A549 (cell line): Measurements from ENCODE around the gene NAA40.

Source experiments
- CBX8 ChIP-seq: fragments of 200-600 bp; sonication (generic); IDR thresholded peaks from 2 replicates; pipeline ENCODE4 v1.6.1; 2016
- CEBPB ChIP-seq, 2 experiments: fragments of >200 bp in 1 of 2; sonication (Bioruptor Twin) in 1 of 2; formaldehyde crosslinking in 1 of 2; IDR thresholded peaks; 2 replicates each; pipeline ENCODE4 v1.6.1; 2012 to 2016
- EP300 ChIP-seq, 2 experiments: fragments of >200 bp; sonication (Bioruptor Twin); formaldehyde crosslinking; IDR thresholded peaks; 2 replicates in 1 of 2; 3 replicates in 1 of 2; pipeline ENCODE4 v1.6.1; 2016 to 2017
- ESRRA ChIP-seq: fragments of 150-350 bp; IDR thresholded peaks from 2 replicates; pipeline ENCODE4 v1.6.1; 2014; ENCODE audit warnings: mild to moderate bottlenecking, low read length, borderline replicate concordance
- HEYL ChIP-seq: fragments of 250-450 bp; sonication (Bioruptor Pico); IDR thresholded peaks from 2 replicates; pipeline ENCODE4 v1.8.0; 2021; ENCODE audit warnings: mild to moderate bottlenecking, moderate library complexity
- NR3C1 ChIP-seq: fragments of >200 bp; sonication (Bioruptor Twin); formaldehyde crosslinking; IDR thresholded peaks from 3 replicates; pipeline ENCODE4 v1.6.1; 2017
- POLR2A ChIP-seq: IDR thresholded peaks from 2 replicates; pipeline ENCODE4 v1.6.1; 2012; ENCODE audit warnings: mild to moderate bottlenecking, low read length
- ZFP36 ChIP-seq: fragments of 450-650 bp; IDR thresholded peaks from 2 replicates; pipeline ENCODE4 v1.6.1; 2014; ENCODE audit warnings: borderline replicate concordance; ENCODE audit not compliant: partially characterized antibody
- TF ChIP-seq, protein P1 (sequence below): fragments of >200 bp; sonication (Bioruptor Twin); formaldehyde crosslinking; IDR thresholded peaks from 3 replicates; pipeline ENCODE4 v1.5.1; 2016
- TF ChIP-seq, protein P2 (sequence below): IDR thresholded peaks from 2 replicates; pipeline ENCODE4 v1.6.1; 2012

DNA sequence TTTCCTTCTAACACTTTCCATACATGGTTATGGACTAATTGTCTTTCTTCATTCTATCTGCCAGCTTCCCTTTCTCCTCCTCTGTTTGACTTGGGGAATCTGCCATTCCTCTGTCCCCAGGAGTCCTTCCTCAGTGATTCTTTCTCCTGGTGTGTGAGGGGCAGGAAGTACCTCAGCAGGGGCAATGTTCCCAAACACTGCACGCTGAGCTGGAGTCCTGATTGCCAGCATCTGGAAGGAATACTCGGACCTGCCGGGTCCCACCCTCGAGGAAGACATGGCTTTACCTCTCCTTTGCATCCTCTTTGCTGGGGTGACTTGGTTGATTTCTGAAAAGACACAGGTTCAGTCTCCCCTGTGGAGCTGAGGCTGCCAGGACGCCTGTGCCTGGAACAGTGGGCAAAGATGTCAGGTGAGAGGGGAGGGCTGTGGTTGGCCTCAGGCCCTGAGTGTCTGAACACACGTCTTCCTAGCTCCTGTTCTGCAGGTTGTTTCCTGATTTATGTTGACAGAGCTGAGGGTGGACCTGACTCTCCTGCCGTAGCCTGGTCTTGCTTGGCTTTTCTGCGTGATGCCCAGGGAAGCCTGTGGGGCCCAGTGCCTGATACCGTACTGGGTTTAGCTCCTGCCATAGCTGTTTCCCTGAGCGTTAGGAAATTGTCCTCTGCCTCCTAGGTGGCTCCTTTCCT is 39.9 kb downstream of the NAA40 start:
- TF ChIP-seq EP300 (IDR thresholded peaks at IDR 0.05) (no peak), CEBPB (IDR thresholded peaks at IDR 0.05) (no peak), HEYL (no peak), POLR2A (no peak), CBX8 (no peak), NR3C1 (no peak), ZFP36 (no peak), ESRRA (no peak)
- TF ChIP-seq, protein P1, sequence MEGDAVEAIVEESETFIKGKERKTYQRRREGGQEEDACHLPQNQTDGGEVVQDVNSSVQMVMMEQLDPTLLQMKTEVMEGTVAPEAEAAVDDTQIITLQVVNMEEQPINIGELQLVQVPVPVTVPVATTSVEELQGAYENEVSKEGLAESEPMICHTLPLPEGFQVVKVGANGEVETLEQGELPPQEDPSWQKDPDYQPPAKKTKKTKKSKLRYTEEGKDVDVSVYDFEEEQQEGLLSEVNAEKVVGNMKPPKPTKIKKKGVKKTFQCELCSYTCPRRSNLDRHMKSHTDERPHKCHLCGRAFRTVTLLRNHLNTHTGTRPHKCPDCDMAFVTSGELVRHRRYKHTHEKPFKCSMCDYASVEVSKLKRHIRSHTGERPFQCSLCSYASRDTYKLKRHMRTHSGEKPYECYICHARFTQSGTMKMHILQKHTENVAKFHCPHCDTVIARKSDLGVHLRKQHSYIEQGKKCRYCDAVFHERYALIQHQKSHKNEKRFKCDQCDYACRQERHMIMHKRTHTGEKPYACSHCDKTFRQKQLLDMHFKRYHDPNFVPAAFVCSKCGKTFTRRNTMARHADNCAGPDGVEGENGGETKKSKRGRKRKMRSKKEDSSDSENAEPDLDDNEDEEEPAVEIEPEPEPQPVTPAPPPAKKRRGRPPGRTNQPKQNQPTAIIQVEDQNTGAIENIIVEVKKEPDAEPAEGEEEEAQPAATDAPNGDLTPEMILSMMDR, result no peak
- TF ChIP-seq, protein P2, sequence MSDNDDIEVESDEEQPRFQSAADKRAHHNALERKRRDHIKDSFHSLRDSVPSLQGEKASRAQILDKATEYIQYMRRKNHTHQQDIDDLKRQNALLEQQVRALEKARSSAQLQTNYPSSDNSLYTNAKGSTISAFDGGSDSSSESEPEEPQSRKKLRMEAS, result no peak
